GM12878 (cell line): ENCODE results near the gene COL23A1. TPM values are rescaled to one million over a fixed set of nuclear protein-coding genes. Genes with fewer than 3 reads are reported as not detected.

Experiments used
- ATAC-seq: fragments of 200-7000 bp; cut with Tn5 transposase; 3 replicates; pipeline ENCODE4 v1.9.1; 2020; ENCODE audit warnings: mild to moderate bottlenecking, moderate library complexity
- BruUV-seq: library from RNA; stranded (reverse); fragments of 400-500 nt; replicated peaks from 2 replicates; lab custom pipeline; 2021; lab: Mats Ljungman, UMichigan
- CTCF ChIA-PET: fragments of 300-600 bp; sonication (Branson Sonifier 250); formaldehyde crosslinking; extraction: SDS; loops from one replicate; lab custom pipeline; 2021; ENCODE audit warnings: inconsistent platforms; lab: Yijun Ruan, JAX
- POLR2A ChIA-PET: fragments of 350-600 bp; formaldehyde crosslinking; extraction: SDS; loops from one replicate; lab custom pipeline; 2021; ENCODE audit warnings: inconsistent platforms; lab: Charles Lee
- RAD21 ChIA-PET: fragments of 300-600 bp; sonication (Branson Sonifier 250); formaldehyde crosslinking; loops from one replicate; lab custom pipeline; 2023; ENCODE audit warnings: antibody characterized with exemption; ENCODE audit not compliant: unreplicated experiment; lab: Charles Lee
- SMC1A ChIA-PET: fragments of 300-600 bp; sonication (Branson Sonifier 250); formaldehyde crosslinking; loops from one replicate; lab custom pipeline; 2023; ENCODE audit not compliant: unreplicated experiment, uncharacterized antibody; lab: Charles Lee
- DNase-seq: peaks from one replicate; pipeline ENCODE4 v3.0.0-alpha.2; 2011; ENCODE audit warnings: low read depth, low spot score
- FAIRE-seq: peaks from 3 replicates; lab custom pipeline; 2011; peaks lifted over from hg19 to GRCh38; lab: Jason Lieb, UNC
- H2AFZ ChIP-seq: 2 replicates; pipeline ENCODE4 v1.6.0; 2011; ENCODE audit warnings: low read depth, low read length, control low read depth; ENCODE audit not compliant: control insufficient read depth
- H3K27ac ChIP-seq: 2 replicates; pipeline ENCODE4 v1.5.1; 2011; ENCODE audit warnings: control low read depth; ENCODE audit not compliant: control insufficient read depth, insufficient read depth
- H3K27me3 ChIP-seq, 2 experiments: replicated peaks in 1 of 2; 2 replicates each; pipeline versions ENCODE4 v1.6.0 to v1.6.1; 2011; ENCODE audit warnings: low read length in 1 of 2; ENCODE audit not compliant: control insufficient read depth in 2 of 2, insufficient read depth in 2 of 2
- H3K36me3 ChIP-seq, 2 experiments: 2 replicates each; pipeline ENCODE4 v1.5.1; 2011; ENCODE audit warnings: low read length in 1 of 2; ENCODE audit not compliant: control insufficient read depth in 2 of 2, insufficient read depth in 2 of 2
- H3K4me1 ChIP-seq: 2 replicates; pipeline ENCODE4 v1.6.1; 2011; ENCODE audit warnings: mild to moderate bottlenecking, low read length, moderate library complexity, mixed read lengths; ENCODE audit not compliant: control insufficient read depth, insufficient read depth
- H3K4me2 ChIP-seq: 2 replicates; pipeline ENCODE4 v1.6.0; 2011; ENCODE audit warnings: control low read depth; ENCODE audit not compliant: control insufficient read depth, insufficient read depth
- H3K4me3 ChIP-seq: fragments of 200-600 bp; sonication (generic); 2 replicates; pipeline ENCODE4 v1.5.1; 2016
- H3K79me2 ChIP-seq: 2 replicates; pipeline ENCODE4 v1.6.0; 2011; ENCODE audit warnings: low read length; ENCODE audit not compliant: control insufficient read depth, insufficient read depth
- H3K9ac ChIP-seq: 2 replicates; pipeline ENCODE4 v1.8.0; 2011; ENCODE audit warnings: low read length, control low read depth, mixed read lengths; ENCODE audit not compliant: control insufficient read depth, insufficient read depth
- H3K9me3 ChIP-seq: replicated peaks from 3 replicates; pipeline ENCODE4 v1.5.1; 2011; ENCODE audit warnings: mild to moderate bottlenecking, low read length; ENCODE audit not compliant: control insufficient read depth, insufficient read depth
- H4K20me1 ChIP-seq: 2 replicates; pipeline ENCODE4 v1.6.0; 2011; ENCODE audit not compliant: control insufficient read depth, insufficient read depth
- BMI1 ChIP-seq: fragments of 450-650 bp; IDR thresholded peaks from 2 replicates; pipeline ENCODE4 v1.6.1; 2016; ENCODE audit warnings: mild to moderate bottlenecking, moderate library complexity, borderline replicate concordance
- CHD2 ChIP-seq: IDR thresholded peaks from 2 replicates; pipeline ENCODE4 v1.6.1; 2011; ENCODE audit warnings: low read depth, low read length, improper control_type of control experiment, borderline replicate concordance
- E4F1 ChIP-seq: fragments of 450-650 bp; IDR thresholded peaks from 2 replicates; pipeline ENCODE4 v1.6.1; 2018; ENCODE audit warnings: borderline replicate concordance, mild to moderate bottlenecking; ENCODE audit not compliant: partially characterized antibody
- FOXM1 ChIP-seq: IDR thresholded peaks from 2 replicates; pipeline ENCODE4 v1.6.1; 2012; ENCODE audit warnings: low read depth, mild to moderate bottlenecking, inconsistent platforms, low read length, moderate library complexity
- MAX ChIP-seq: IDR thresholded peaks from 2 replicates; pipeline ENCODE4 v1.6.1; 2012; ENCODE audit warnings: low read depth, low read length, improper control_type of control experiment
- POU2F2 ChIP-seq: IDR thresholded peaks from 3 replicates; pipeline ENCODE4 v1.6.1; 2011; ENCODE audit warnings: low read depth, mild to moderate bottlenecking, low read length, borderline replicate concordance
- SMAD1 ChIP-seq: fragments of 450-650 bp; IDR thresholded peaks from 2 replicates; pipeline ENCODE4 v1.6.1; 2018; ENCODE audit warnings: mild to moderate bottlenecking, low read depth; ENCODE audit not compliant: partially characterized antibody
- TBL1XR1 ChIP-seq: IDR thresholded peaks from 2 replicates; pipeline ENCODE4 v1.6.1; 2012; ENCODE audit warnings: low read depth, low read length, improper control_type of control experiment
- USF2 ChIP-seq: IDR thresholded peaks from 2 replicates; pipeline ENCODE4 v1.6.1; 2011; ENCODE audit warnings: low read depth, low read length, improper control_type of control experiment, borderline replicate concordance
- YBX1 ChIP-seq: fragments of 450-650 bp; IDR thresholded peaks from 2 replicates; pipeline ENCODE4 v1.6.1; 2016; ENCODE audit warnings: antibody characterized with exemption
- WGBS: methylation state at CpG from one replicate; pipeline ENCODE4 v1.1.6; 2016; ENCODE audit warnings: low lambda C conversion rate; ENCODE audit not compliant: insufficient replicate concordance, insufficient coverage; ENCODE audit errors: missing lambda C conversion rate; 5-methylcytosine and 5-hydroxymethylcytosine counted together
- in situ Hi-C: fragments of 300-500 bp; cut with MboI; formaldehyde crosslinking; loops from 9 replicates; pipeline ENCODE4 v1.14.3; 2018; ENCODE audit warnings: mixed read lengths
- intact Hi-C: fragments of 100-400 bp; cut with micrococcal nuclease; formaldehyde crosslinking; loops from one replicate; pipeline ENCODE4 v1.14.2; 2022; ENCODE audit not compliant: unreplicated experiment
- polyA plus RNA-seq, 11 experiments: library from polyadenylated mRNA; depleted of rRNA in 4 of 11; unstranded in 6 of 11; stranded (reverse) in 5 of 11; fragments of >200 nt; fragmentation: Nextera tagmentation in 4 of 11; fragmentation: Illumina TruSeq in 1 of 11; extraction: Ambion mirVana in 4 of 11; extraction: Trizol in 1 of 11; gene quantifications; 1 replicate in 1 of 11; 2 replicates in 10 of 11; pipeline versions ENCODE4 v1.2.1 to v1.2.3, GENCODE V29; 2011 to 2016; ENCODE audit warnings: inconsistent platforms in 2 of 11, missing spikeins in 2 of 11, low read depth in 1 of 11
- total RNA-seq, 4 experiments: library from RNA; depleted of rRNA in 3 of 4; stranded (reverse); fragments of >200 nt in 3 of 4; fragmentation: Illumina TruSeq in 1 of 4; extraction: Trizol in 1 of 4; gene quantifications; 2 replicates each; pipeline versions ENCODE4 v1.2.1 to v1.2.3, GENCODE V29; 2013 to 2021

The COL23A1 gene
- total and polyA plus RNA-seq, 10 of the 15 experiments (the other 5 are each of a cell fraction or from before 2014, with no cell fraction given) = 0.03 to 0.83 (median 0.09) TPM; not detected in 5

DNA sequence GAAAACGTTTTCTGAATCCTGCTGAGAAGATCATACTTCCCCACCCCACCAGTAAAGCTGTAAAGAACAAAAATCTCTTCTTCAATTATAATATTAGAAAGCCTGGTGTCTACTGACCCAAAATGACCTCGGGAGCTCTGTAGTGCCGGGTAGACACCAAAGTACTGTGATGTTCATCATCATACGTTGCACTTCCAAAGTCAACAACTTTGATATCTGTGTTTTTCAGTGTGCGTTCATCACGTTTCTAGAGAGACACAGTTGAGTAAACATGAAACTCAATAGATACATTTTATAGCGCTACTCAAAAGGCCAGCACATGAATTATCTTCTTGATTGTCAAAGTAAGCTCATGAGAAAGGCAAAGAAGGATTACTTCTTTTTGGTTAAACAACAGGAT, 22.1 kb upstream of the COL23A1 start:
- POLR2A ChIA-PET = interaction anchor here (1.1 to 1.2 kb wide), 2 partner anchors 10 to 12 kb away, joined by 3 to 8 read pairs; no protein-coding TSS in a partner anchor
- H3K27ac ChIP-seq = no peak overlapping the region
- no peaks in the 10 kb centered on the region for H3K27me3 ChIP-seq
- H4K20me1 ChIP-seq = no peaks in the 10 kb centered on the region
- no peak for TF ChIP-seq FOXM1
- TF ChIP-seq YBX1 = no peak
- TF ChIP-seq TBL1XR1 = no peak
- TF ChIP-seq USF2 = no peak
- no peak for TF ChIP-seq E4F1
- TF ChIP-seq SMAD1 = no peak
- no peak for TF ChIP-seq BMI1
- TF ChIP-seq MAX = no peak
- TF ChIP-seq CHD2 = no peak
- TF ChIP-seq POU2F2 = no peak
- no peak overlapping the region for H3K4me2 ChIP-seq
- in situ Hi-C loops (no loop called here), intact Hi-C loops (no loop called here)
- 72% methylated on average over 7 of the region's 7 CpGs for WGBS
- H2AFZ ChIP-seq = no peak overlapping the region
- no peaks in the 10 kb centered on the region for H3K79me2 ChIP-seq
- FAIRE-seq (no peak), DNase-seq (no peak), ATAC-seq (no peak)
- H3K9ac ChIP-seq = no peak overlapping the region
- SMC1A ChIA-PET = interaction anchor here (1.1 to 1.2 kb wide), 2 partner anchors 10 to 12 kb away, joined by 5 to 6 read pairs; no protein-coding TSS in a partner anchor
- TSS peak; percentile 5 for BruUV-seq
- peaks cover 3 to 38% of the 10 kb centered on the region in 2 experiments; a peak in 2 of 4 replicates for H3K36me3 ChIP-seq
- no peaks in the 10 kb centered on the region; the same call in 2 of the 3 replicates for H3K9me3 ChIP-seq
- CTCF ChIA-PET = interaction anchor here (1.5 to 2.7 kb wide), 3 partner anchors 9 to 13 kb away, joined by 5 to 11 read pairs (median 7); no protein-coding TSS in a partner anchor
- no peak overlapping the region for H3K4me3 ChIP-seq
- RAD21 ChIA-PET = interaction anchor here (1.0 kb wide), 1 partner anchor 25 kb away, joined by 3 read pairs; no protein-coding TSS in a partner anchor
- no peaks in the 10 kb centered on the region for H3K4me1 ChIP-seq
